OCI-LY1 (cell line): ENCODE measurements around the gene EIF3M.

Source experiments
- CTCF ChIP-seq: fragments of 200-600 bp; sonication (generic), shearing (Covaris generic); IDR thresholded peaks from 2 replicates; pipeline ENCODE4 v1.5.1; 2017; ENCODE audit warnings: mild to moderate bottlenecking, antibody characterized with exemption, low read length, moderate library complexity, mixed read lengths
- EZH2 ChIP-seq: fragments of 200-600 bp; sonication (generic), shearing (Covaris generic); IDR thresholded peaks from 2 replicates; pipeline ENCODE4 v1.8.0; 2017; ENCODE audit warnings: borderline replicate concordance, mixed run types, mild to moderate bottlenecking, antibody characterized with exemption, low read length, moderate library complexity, mixed read lengths

- no peak for TF ChIP-seq CTCF
- no peak for TF ChIP-seq EZH2
These were observed 21.8 kb upstream of the EIF3M start for GRCh38 chr11:32561835-32562234.
